HCT116 (cell line): Measurements from ENCODE around the gene ABCB6. TPM values are rescaled to one million over a fixed set of nuclear protein-coding genes. Genes with fewer than 3 reads are reported as not detected.

Experiments
- ATAC-seq: fragments of 200-7000 bp; cut with Tn5 transposase; 2 replicates; pipeline ENCODE4 v1.9.1; 2020; ENCODE audit warnings: mild to moderate bottlenecking, moderate library complexity
- BruUV-seq: library from RNA; stranded (reverse); fragments of 400-500 nt; replicated peaks from 2 replicates; lab custom pipeline; 2021; lab: Mats Ljungman, UMichigan
- CTCF ChIA-PET: fragments of 300-600 bp; sonication (Branson Sonifier 250); formaldehyde crosslinking; loops from one replicate; lab custom pipeline; 2021; ENCODE audit warnings: antibody characterized with exemption; lab: Charles Lee
- POLR2A ChIA-PET: fragments of 300-600, 350-600 bp; sonication (Branson Sonifier 250); formaldehyde crosslinking; loops from one replicate; lab custom pipeline; 2021; ENCODE audit warnings: antibody characterized with exemption; lab: Charles Lee
- RAD21 ChIA-PET, 2 experiments: fragments of 300-600 bp; sonication (Branson Sonifier 250); formaldehyde crosslinking; loops; one replicate each; lab custom pipeline; 2023; ENCODE audit warnings: low total read pairs in 2 of 2; ENCODE audit not compliant: uncharacterized antibody in 2 of 2, unreplicated experiment in 2 of 2, low non-redundant PET in 1 of 2; lab: Charles Lee
- DNase-seq: peaks from one replicate; pipeline ENCODE4 v3.0.0-alpha.2; 2010; ENCODE audit warnings: low read depth, low spot score
- H2AFZ ChIP-seq: fragments of 200-600 bp; shearing (Covaris generic), sonication (generic); 2 replicates; pipeline ENCODE4 v1.6.1; 2017; ENCODE audit warnings: low read depth, mixed run types, mixed read lengths, antibody characterized with exemption, low read length; ENCODE audit not compliant: poor library complexity, severe bottlenecking
- H3K27ac ChIP-seq: 2 replicates; pipeline ENCODE4 v1.5.1; 2012; ENCODE audit warnings: low read depth, low read length
- H3K27me3 ChIP-seq: fragments of 200-600 bp; sonication (generic); 2 replicates; pipeline ENCODE4 v1.6.1; 2016; ENCODE audit warnings: mixed run types, low read length, mixed read lengths; ENCODE audit not compliant: insufficient read depth
- H3K36me3 ChIP-seq, 2 experiments: fragments of 200-500 bp in 1 of 2; fragments of 200-600 bp in 1 of 2; sonication (Bioruptor generic) in 1 of 2; sonication (generic) in 1 of 2; 2 replicates each; pipeline versions ENCODE4 v1.5.1 to v1.6.1; 2014 to 2016; ENCODE audit warnings: low read length in 2 of 2, inconsistent platforms in 1 of 2, mixed read lengths in 1 of 2, mixed run types in 1 of 2; ENCODE audit not compliant: insufficient read depth in 2 of 2, control insufficient read depth in 1 of 2
- H3K4me1 ChIP-seq, 2 experiments: fragments of 200-600 bp in 1 of 2; sonication (generic) in 1 of 2; 2 replicates each; pipeline versions ENCODE4 v1.5.1 to v1.6.1; 2012 to 2017; ENCODE audit warnings: low read length in 2 of 2, inconsistent platforms in 1 of 2, mild to moderate bottlenecking in 1 of 2, mixed read lengths in 1 of 2, mixed run types in 1 of 2, moderate library complexity in 1 of 2; ENCODE audit not compliant: insufficient read depth in 2 of 2, control insufficient read depth in 1 of 2
- H3K4me2 ChIP-seq: fragments of 200-600 bp; sonication (generic); 2 replicates; pipeline ENCODE4 v1.6.1; 2017; ENCODE audit warnings: mixed run types, low read length, mixed read lengths
- H3K4me3 ChIP-seq, 2 experiments: fragments of 200-600 bp in 1 of 2; sonication (generic) in 1 of 2; replicated peaks in 1 of 2; 2 replicates each; pipeline ENCODE4 v1.5.1; 2011 to 2016; ENCODE audit warnings: low read length in 2 of 2, control low read depth in 1 of 2, low read depth in 1 of 2, mild to moderate bottlenecking in 1 of 2, mixed read lengths in 1 of 2, mixed run types in 1 of 2
- H3K79me2 ChIP-seq: fragments of 200-600 bp; sonication (generic); 2 replicates; pipeline ENCODE4 v1.6.1; 2017; ENCODE audit warnings: mild to moderate bottlenecking, mixed run types, low read length, moderate library complexity, mixed read lengths; ENCODE audit not compliant: insufficient read depth
- H3K9ac ChIP-seq: fragments of 200-600 bp; sonication (generic); 2 replicates; pipeline ENCODE4 v1.6.1; 2016; ENCODE audit warnings: low read length, mixed read lengths
- H3K9me2 ChIP-seq: fragments of 200-600 bp; sonication (generic), shearing (Covaris generic); 2 replicates; pipeline ENCODE4 v1.6.1; 2017; ENCODE audit warnings: mixed run types, mild to moderate bottlenecking, moderate library complexity; ENCODE audit not compliant: insufficient read depth
- H3K9me3 ChIP-seq, 2 experiments: fragments of 200-500 bp in 1 of 2; fragments of 200-600 bp in 1 of 2; sonication (Bioruptor generic) in 1 of 2; sonication (generic) in 1 of 2; 2 replicates each; pipeline ENCODE4 v1.6.1; 2014 to 2017; ENCODE audit warnings: low read length in 2 of 2, mixed read lengths in 2 of 2, inconsistent platforms in 1 of 2, low read depth in 1 of 2, mild to moderate bottlenecking in 1 of 2, mixed run types in 1 of 2, moderate library complexity in 1 of 2; ENCODE audit not compliant: control insufficient read depth in 1 of 2, insufficient read depth in 1 of 2
- H4K20me1 ChIP-seq: fragments of 200-600 bp; sonication (generic), shearing (Covaris generic); 2 replicates; pipeline ENCODE4 v1.6.1; 2017; ENCODE audit warnings: mixed run types, mild to moderate bottlenecking, moderate library complexity; ENCODE audit not compliant: insufficient read depth
- ATF3 ChIP-seq: IDR thresholded peaks from 2 replicates; pipeline ENCODE4 v1.6.1; 2012
- CBX3 ChIP-seq: IDR thresholded peaks from 2 replicates; pipeline ENCODE4 v1.6.1; 2012; ENCODE audit warnings: low read depth
- EGR1 ChIP-seq: IDR thresholded peaks from 2 replicates; pipeline ENCODE4 v1.6.1; 2012; ENCODE audit warnings: low read depth
- FOSL1 ChIP-seq: IDR thresholded peaks from 2 replicates; pipeline ENCODE4 v1.6.1; 2012; ENCODE audit warnings: low read depth
- POLR2A ChIP-seq: IDR thresholded peaks from 2 replicates; pipeline ENCODE4 v1.7.0; 2011; ENCODE audit warnings: borderline replicate concordance; ENCODE audit not compliant: insufficient read depth, insufficient read length; ENCODE audit errors: extremely low read depth
- SIN3A ChIP-seq: IDR thresholded peaks from 2 replicates; pipeline ENCODE4 v1.6.1; 2012; ENCODE audit warnings: low read depth
- SRF ChIP-seq: IDR thresholded peaks from 2 replicates; pipeline ENCODE4 v1.6.1; 2012; ENCODE audit warnings: low read depth
- intact Hi-C: fragments of 100-400 bp; cut with micrococcal nuclease; formaldehyde crosslinking; loops from 2 replicates; pipeline ENCODE4 v1.10.0; 2022
- total RNA-seq: library from RNA; stranded (reverse); gene quantifications from one replicate; pipeline ENCODE4 v1.2.1, GENCODE V29; 2021; ENCODE audit not compliant: unreplicated experiment

ABCB6 gene
- total RNA-seq, 1 experiment from 2014 or later = 24.5 TPM

DNA sequence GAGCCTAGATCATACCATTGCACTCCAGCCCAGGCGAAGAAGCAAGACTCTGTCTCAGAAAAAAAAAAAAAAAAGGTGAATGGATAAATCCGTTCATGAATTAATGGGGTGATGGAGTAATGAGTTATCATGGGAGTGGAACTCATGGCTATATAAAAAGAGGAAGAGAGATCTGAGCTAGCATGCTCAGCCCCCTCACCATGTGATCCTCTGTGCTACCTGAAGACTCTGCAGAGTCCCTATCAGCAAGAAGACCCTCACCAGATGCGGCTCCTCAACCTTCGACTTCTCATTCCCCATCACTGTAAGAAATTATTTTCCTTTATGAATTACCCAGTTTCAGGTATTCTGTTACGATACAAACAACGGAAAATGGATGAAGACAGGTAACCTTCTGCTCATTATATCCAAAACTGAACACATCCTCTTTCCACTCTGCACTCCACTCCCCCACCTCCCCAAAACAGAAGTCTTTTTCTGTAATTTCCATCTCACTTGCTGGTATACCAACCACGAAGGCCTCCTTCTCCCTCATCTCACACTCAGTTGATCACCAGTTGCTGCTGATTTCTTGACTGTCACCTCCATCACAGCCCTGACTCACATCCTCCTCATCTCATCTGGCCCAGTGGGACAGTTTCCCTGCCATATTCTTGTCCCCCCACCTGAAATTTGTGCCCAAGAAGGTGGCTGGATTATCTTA, 31.9 kb downstream of the ABCB6 start:
- ChIA-PET RAD21 (no interaction called here), CTCF (no interaction called here)
- H2AFZ ChIP-seq = no peak overlapping the region
- peaks cover 5 to 14% of the 10 kb centered on the region in 2 experiments; a peak in 3 of 4 replicates for H3K36me3 ChIP-seq
- DNase-seq = no peak
- no peak for TF ChIP-seq SRF
- TF ChIP-seq CBX3 = no peak
- TF ChIP-seq ATF3 = no peak
- TF ChIP-seq, all 23 proteins: peak for 0
- H3K4me2 ChIP-seq = no peak overlapping the region
- no peak overlapping the region for H3K27ac ChIP-seq
- no peak overlapping the region for H3K9ac ChIP-seq
- H3K9me2 ChIP-seq = no peaks in the 10 kb centered on the region
- H4K20me1 ChIP-seq = no peaks in the 10 kb centered on the region
- no peaks in the 10 kb centered on the region for H3K9me3 ChIP-seq
- no peak overlapping the region for H3K4me3 ChIP-seq
- intact Hi-C loops = no loop called here
- no peaks in the 10 kb centered on the region for H3K27me3 ChIP-seq
- no peaks in the 10 kb centered on the region for H3K4me1 ChIP-seq
- H3K79me2 ChIP-seq = no peaks in the 10 kb centered on the region
- no peak for ATAC-seq
- POLR2A ChIA-PET = no interaction called here
- BruUV-seq = no TSS peak

DNA sequence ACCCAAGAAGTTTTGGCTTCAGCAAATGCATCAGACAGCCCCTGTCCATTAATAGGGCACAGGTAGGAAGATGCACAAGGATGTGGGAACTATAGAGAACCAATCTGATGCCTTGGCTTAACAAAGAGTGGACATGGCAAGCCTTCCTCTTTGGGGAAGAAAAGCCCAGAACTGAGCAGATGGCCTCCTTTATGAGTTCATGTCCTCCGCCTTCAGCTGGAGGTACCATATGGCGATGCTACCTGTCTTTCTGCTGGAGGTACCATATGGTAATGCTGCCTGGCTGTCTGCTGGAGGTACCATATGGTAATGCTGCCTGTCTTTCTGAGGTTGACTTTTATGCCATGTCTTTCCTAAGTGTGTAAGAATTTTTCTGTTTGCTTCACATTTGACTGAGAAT, 34.6 kb downstream of the ABCB6 start:
- ATAC-seq = no peak
- peaks cover 13 to 17% of the 10 kb centered on the region in 2 experiments; a peak in 3 of 4 replicates for H3K36me3 ChIP-seq
- H3K4me1 ChIP-seq = peaks cover under 1 to 6% of the 10 kb centered on the region in 2 experiments; a peak in 2 of 4 replicates

More for the DNA sequence above, 34.6 kb downstream of the ABCB6 start:
- ChIA-PET POLR2A (no interaction called here), RAD21 (no interaction called here), CTCF (no interaction called here)
- H3K27me3 ChIP-seq = no peaks in the 10 kb centered on the region
- H3K9me2 ChIP-seq = no peaks in the 10 kb centered on the region
- no TSS peak for BruUV-seq
- no peak overlapping the region for H2AFZ ChIP-seq
- no peak overlapping the region for H3K4me2 ChIP-seq
- intact Hi-C loops = no loop called here
- H3K4me3 ChIP-seq = no peak overlapping the region
- H3K27ac ChIP-seq = no peak overlapping the region
- no peak for TF ChIP-seq CBX3
- TF ChIP-seq SIN3A = no peak
- no peak for TF ChIP-seq POLR2A
- no peak for TF ChIP-seq EGR1
- no peak for TF ChIP-seq FOSL1
- H3K79me2 ChIP-seq = peaks cover 7% of the 10 kb centered on the region
- H4K20me1 ChIP-seq = no peaks in the 10 kb centered on the region
- H3K9me3 ChIP-seq = no peaks in the 10 kb centered on the region
- no peak overlapping the region for H3K9ac ChIP-seq
- DNase-seq = no peak
